PC-9 (cell line): ENCODE measurements around the gene NOCT. TPM values are rescaled to one million over a fixed set of nuclear protein-coding genes. Genes with fewer than 3 reads are reported as not detected.
"Not testable (repeated sequence)": the region's sequence is repeated elsewhere in the genome, so short reads cannot be mapped to it uniquely, and the experiment has no call there.

Experiments
- BruUV-seq: library from RNA; stranded (reverse); fragments of 400-500 nt; replicated peaks from 2 replicates; lab custom pipeline; 2021; lab: Mats Ljungman, UMichigan
- CTCF ChIA-PET: fragments of 300-600 bp; sonication (Branson Sonifier 250); formaldehyde crosslinking; loops from one replicate; lab custom pipeline; 2022; ENCODE audit warnings: antibody characterized with exemption; lab: Charles Lee
- POLR2A ChIA-PET: fragments of 300-600 bp; sonication (Branson Sonifier 250); formaldehyde crosslinking; loops from one replicate; lab custom pipeline; 2022; ENCODE audit warnings: antibody characterized with exemption; ENCODE audit not compliant: unreplicated experiment; lab: Charles Lee
- DNase-seq, 2 experiments: peaks; one replicate each; pipeline versions ENCODE4 v3.0.0 to v3.0.0-alpha.2; 2015 to 2022; ENCODE audit warnings: mixed read lengths in 1 of 2
- H2AFZ ChIP-seq: fragments of 200-600 bp; sonication (generic); 2 replicates; pipeline ENCODE4 v1.8.1; 2017; ENCODE audit warnings: antibody characterized with exemption
- H3F3A ChIP-seq: fragments of 200-600 bp; sonication (generic); 2 replicates; pipeline ENCODE4 v1.8.1; 2017; ENCODE audit warnings: antibody characterized with exemption, mild to moderate bottlenecking, low read depth; ENCODE audit not compliant: insufficient read depth
- H3K27ac ChIP-seq: fragments of 200-600 bp; sonication (generic); 2 replicates; pipeline ENCODE4 v1.6.1; 2016; ENCODE audit warnings: mixed run types
- H3K27me3 ChIP-seq: fragments of 200-600 bp; sonication (generic); 2 replicates; pipeline ENCODE4 v1.6.1; 2016; ENCODE audit warnings: low read depth, mixed run types; ENCODE audit not compliant: insufficient read depth
- H3K36me3 ChIP-seq: fragments of 200-600 bp; sonication (generic); 2 replicates; pipeline ENCODE4 v1.6.1; 2016; ENCODE audit warnings: low read depth, mixed run types
- H3K4me1 ChIP-seq: fragments of 200-600 bp; sonication (generic); replicated peaks from 2 replicates; pipeline ENCODE4 v1.6.1; 2016; ENCODE audit warnings: mixed run types; ENCODE audit not compliant: insufficient read depth
- H3K4me2 ChIP-seq: fragments of 200-600 bp; sonication (generic); 2 replicates; pipeline ENCODE4 v1.6.1; 2017; ENCODE audit warnings: mixed run types
- H3K4me3 ChIP-seq: fragments of 200-600 bp; sonication (generic); 2 replicates; pipeline ENCODE4 v1.6.1; 2016; ENCODE audit warnings: mixed run types
- H3K79me2 ChIP-seq: fragments of 200-600 bp; sonication (generic); 2 replicates; pipeline ENCODE4 v1.6.1; 2017; ENCODE audit warnings: low read depth, mixed run types
- H3K9me2 ChIP-seq: fragments of 200-600 bp; sonication (generic); 2 replicates; pipeline ENCODE4 v1.8.1; 2017; ENCODE audit warnings: mild to moderate bottlenecking; ENCODE audit not compliant: insufficient read depth
- H3K9me3 ChIP-seq: fragments of 200-600 bp; sonication (generic); 2 replicates; pipeline ENCODE4 v1.8.1; 2016; ENCODE audit warnings: low read depth; ENCODE audit not compliant: insufficient read depth
- H4K20me1 ChIP-seq: fragments of 200-600 bp; sonication (generic); 2 replicates; pipeline ENCODE4 v1.8.1; 2017; ENCODE audit not compliant: insufficient read depth
- CTCF ChIP-seq: fragments of 200-600 bp; sonication (generic); conservative IDR thresholded peaks from 2 replicates; pipeline ENCODE4 v1.6.1; 2017; ENCODE audit warnings: mixed run types, antibody characterized with exemption, mild to moderate bottlenecking, moderate library complexity
- EZH2 ChIP-seq: fragments of 200-600 bp; sonication (generic); IDR thresholded peaks from 2 replicates; pipeline ENCODE4 v1.8.0; 2017; ENCODE audit warnings: antibody characterized with exemption, low read depth
- intact Hi-C: fragments of 100-400 bp; cut with micrococcal nuclease; formaldehyde crosslinking; loops from one replicate; pipeline ENCODE4 v1.10.0; 2022; ENCODE audit not compliant: unreplicated experiment
- total RNA-seq: library from RNA; stranded (reverse); gene quantifications from 2 replicates; pipeline ENCODE4 v1.2.3, GENCODE V29; 2021

NOCT gene
- total RNA-seq, 1 experiment from 2014 or later: 6.8 TPM

GRCh38 chr4:139025841-139026240 lies 10.3 kb downstream of the NOCT start:
- no peaks in the 10 kb centered on the region for H3K27me3 ChIP-seq
- H3K9me2 ChIP-seq: no peaks in the 10 kb centered on the region
- no peak overlapping the region for H3K4me3 ChIP-seq
- POLR2A ChIA-PET: no interaction called here
- CTCF ChIA-PET: no interaction called here
- no peaks in the 10 kb centered on the region for H4K20me1 ChIP-seq
- H3K36me3 ChIP-seq: no peaks in the 10 kb centered on the region
- 0 out of 2 replicates have a peak, but pooled peaks cover 2% of the 10 kb centered on the region for H3F3A ChIP-seq
- no peaks in the 10 kb centered on the region for H3K9me3 ChIP-seq
- intact Hi-C loops: no loop called here
- H3K27ac ChIP-seq: no peak overlapping the region
- no TSS peak for BruUV-seq
- no peak overlapping the region for H2AFZ ChIP-seq
- no peak for DNase-seq
- H3K79me2 ChIP-seq: peaks cover 20% of the 10 kb centered on the region
- TF ChIP-seq EZH2: no peak
- no peak for TF ChIP-seq CTCF
- H3K4me2 ChIP-seq: no peak overlapping the region
- no peaks in the 10 kb centered on the region for H3K4me1 ChIP-seq

- no TSS peak for BruUV-seq
- no peaks in the 10 kb centered on the region for H3K9me2 ChIP-seq
- no peak for DNase-seq
- CTCF ChIA-PET: interaction anchor here (0.6 kb wide), 1 partner anchor 79 kb away, joined by 11 read pairs; no protein-coding TSS in a partner anchor
- H3K36me3 ChIP-seq: no peaks in the 10 kb centered on the region
- H3K27me3 ChIP-seq: no peaks in the 10 kb centered on the region
- intact Hi-C loops: no loop called here
- H2AFZ ChIP-seq: no peak overlapping the region
- no peak for TF ChIP-seq EZH2
- TF ChIP-seq CTCF: no peak
- H3K9me3 ChIP-seq: no peaks in the 10 kb centered on the region
- H3K79me2 ChIP-seq: peaks cover 18% of the 10 kb centered on the region
- POLR2A ChIA-PET: no interaction called here
- H3K4me3 ChIP-seq: no peak overlapping the region
- H3K4me2 ChIP-seq: no peak overlapping the region
- H3K4me1 ChIP-seq: no peaks in the 10 kb centered on the region
- H4K20me1 ChIP-seq: no peaks in the 10 kb centered on the region
- H3F3A ChIP-seq: 0 out of 2 replicates have a peak, but pooled peaks cover 4% of the 10 kb centered on the region
- no peak overlapping the region for H3K27ac ChIP-seq
These were observed 12.2 kb downstream of the NOCT start for GRCh38 chr4:139027776-139028175.

DNA sequence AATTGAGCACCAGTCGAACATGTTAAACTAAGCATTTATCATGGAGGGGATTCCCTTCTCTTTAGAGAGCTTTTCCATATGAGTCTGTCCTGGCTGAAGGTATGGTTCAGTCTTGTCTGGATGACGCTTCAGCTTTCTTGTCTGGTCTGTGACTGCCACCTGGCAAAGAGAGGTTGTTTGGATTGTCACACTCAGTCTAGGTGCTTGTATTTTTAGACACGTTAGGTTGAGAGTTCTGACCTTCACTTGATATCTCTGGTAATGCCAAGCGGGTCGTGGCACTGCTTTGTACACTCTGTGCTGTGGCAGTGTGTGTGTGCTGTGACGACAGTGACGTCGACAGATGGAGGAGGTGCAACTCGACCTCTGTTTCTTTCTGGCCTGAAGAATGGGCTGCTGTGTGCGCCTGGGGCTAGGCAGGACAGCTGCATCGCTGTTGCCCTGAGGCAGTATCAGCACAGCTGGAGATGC lies 12.6 kb downstream of the NOCT start:
- intact Hi-C loops: no loop called here
- ChIA-PET POLR2A (no interaction called here), CTCF (interaction anchor here (0.6 kb wide), 1 partner anchor 80 kb away, joined by 11 read pairs; no protein-coding TSS in a partner anchor)
- H3K79me2 ChIP-seq: peaks cover 22% of the 10 kb centered on the region; the same call in 1 of the 2 replicates
- no peaks in the 10 kb centered on the region for H4K20me1 ChIP-seq
- no peak overlapping the region for H2AFZ ChIP-seq
- TF ChIP-seq EZH2 (no peak), CTCF (no peak)
- H3F3A ChIP-seq: 0 out of 2 replicates have a peak, but pooled peaks cover 4% of the 10 kb centered on the region
- no peaks in the 10 kb centered on the region for H3K27me3 ChIP-seq
- H3K36me3 ChIP-seq: no peaks in the 10 kb centered on the region
- H3K4me1 ChIP-seq: no peaks in the 10 kb centered on the region
- no peak overlapping the region for H3K4me2 ChIP-seq
- BruUV-seq: no TSS peak
- H3K4me3 ChIP-seq: no peak overlapping the region
- H3K9me3 ChIP-seq: no peaks in the 10 kb centered on the region
- no peak overlapping the region for H3K27ac ChIP-seq
- no peaks in the 10 kb centered on the region for H3K9me2 ChIP-seq
- DNase-seq: no peak

- not testable (repeated sequence) for BruUV-seq, H4K20me1 ChIP-seq
- intact Hi-C loops: loop anchor here (2.0 to 10.0 kb wide), 6 partner anchors 55 to 1332 kb away; partner anchors contain the start of gene ELF2
These were observed 14.3 kb downstream of the NOCT start for GRCh38 chr4:139029866-139030363.

More at GRCh38 chr4:139029866-139030363, 14.3 kb downstream of the NOCT start:
- DNase-seq, H3F3A ChIP-seq, H3K4me1 ChIP-seq, H3K4me2 ChIP-seq, H3K36me3 ChIP-seq, H3K27me3 ChIP-seq, H3K9me2 ChIP-seq, H3K27ac ChIP-seq, H2AFZ ChIP-seq, H3K4me3 ChIP-seq, H3K9me3 ChIP-seq: not testable (repeated sequence)
- H3K79me2 ChIP-seq: peaks cover 19% of the 10 kb centered on the region; the same call in 1 of the 2 replicates
- ChIA-PET POLR2A (interaction anchor here (0.5 to 0.6 kb wide), 3 partner anchors 615 to 1007 kb away, joined by 3 to 14 read pairs (median 3); no protein-coding TSS in a partner anchor), CTCF (interaction anchor here (0.6 to 1.2 kb wide), 20 partner anchors 9 to 1668 kb away, joined by 3 to 12 read pairs (median 4); partner anchors contain the start of gene ELF2)
